DMS 273 treated with DMSO at 0.1 percent for 48 hours (cell line): ENCODE data around the gene ALDH3A2.

ENCODE experiments used
- DNase-seq: peaks from one replicate; lab custom pipeline; 2025; lab: John Stamatoyannopoulos, UW

ALDH3A2 gene

DNA sequence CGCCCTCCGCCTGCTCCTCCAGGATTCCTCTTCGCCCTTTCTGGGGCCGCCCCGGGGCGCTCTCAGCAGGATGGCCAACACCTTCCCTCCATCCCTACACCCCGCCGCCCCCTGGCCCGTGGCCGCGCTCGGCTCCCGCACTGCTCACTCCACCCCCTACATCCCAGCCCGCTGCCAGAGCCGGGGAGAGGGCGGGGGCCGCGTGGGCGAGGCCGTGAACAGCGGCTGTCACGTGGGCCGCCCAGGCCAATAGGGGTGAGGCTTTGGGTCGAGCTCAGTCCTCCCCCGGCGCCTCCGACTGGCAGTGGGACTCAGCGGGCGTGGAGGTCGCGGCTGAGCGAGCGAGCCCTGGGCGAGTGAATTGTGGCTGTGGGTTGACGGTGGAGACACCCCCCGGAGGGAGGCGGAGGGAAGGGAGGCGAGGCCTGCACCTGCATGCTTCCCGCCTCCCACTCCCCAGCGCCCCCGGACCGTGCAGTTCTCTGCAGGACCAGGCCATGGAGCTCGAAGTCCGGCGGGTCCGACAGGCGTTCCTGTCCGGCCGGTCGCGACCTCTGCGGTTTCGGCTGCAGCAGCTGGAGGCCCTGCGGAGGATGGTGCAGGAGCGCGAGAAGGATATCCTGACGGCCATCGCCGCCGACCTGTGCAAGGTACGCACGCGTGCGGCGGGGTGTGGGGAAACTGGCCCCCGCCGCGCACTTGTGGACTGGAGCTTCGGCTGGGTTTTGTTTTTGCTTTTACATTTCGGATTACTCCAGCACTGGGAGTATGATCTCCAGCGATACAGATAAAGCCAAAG lies at the start of gene ALDH3A2:
ALDH3A2 (plus strand) TSS at position 277 of the 799 bp plus-strand sequence; CDS start at position 498, 221 bp downstream.
- peak; percentile 81 for DNase-seq

GRCh38 chr17:19610311-19610710 lies 38.2 kb upstream of the ALDH3A2 start:
- no peak for DNase-seq

DNA sequence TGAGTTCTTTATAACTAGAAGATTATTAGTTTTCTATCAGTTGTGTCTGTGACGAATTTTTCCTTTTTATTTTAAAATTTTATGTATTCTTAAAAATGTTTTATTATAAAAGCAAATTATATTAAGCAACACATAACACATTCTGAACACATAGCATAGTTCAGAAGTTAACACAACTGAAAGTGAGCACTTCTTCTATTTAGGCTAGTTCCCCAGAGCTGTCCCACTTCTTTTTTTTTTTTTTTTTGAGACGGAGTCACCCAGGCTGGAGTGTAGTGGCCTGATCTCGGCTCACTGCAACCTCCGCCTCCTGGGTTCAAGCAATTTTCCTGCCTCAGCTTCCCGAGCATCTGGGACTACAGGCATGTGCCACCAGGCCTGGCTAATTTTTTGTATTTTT lies 37.7 kb upstream of the ALDH3A2 start:
- DNase-seq: no peak

- no peak for DNase-seq
Measured at GRCh38 chr17:19613979-19614378, 34.6 kb upstream of the ALDH3A2 start.

- no peak for DNase-seq
Measured at GRCh38 chr17:19614900-19615299, 33.7 kb upstream of the ALDH3A2 start.

DNA sequence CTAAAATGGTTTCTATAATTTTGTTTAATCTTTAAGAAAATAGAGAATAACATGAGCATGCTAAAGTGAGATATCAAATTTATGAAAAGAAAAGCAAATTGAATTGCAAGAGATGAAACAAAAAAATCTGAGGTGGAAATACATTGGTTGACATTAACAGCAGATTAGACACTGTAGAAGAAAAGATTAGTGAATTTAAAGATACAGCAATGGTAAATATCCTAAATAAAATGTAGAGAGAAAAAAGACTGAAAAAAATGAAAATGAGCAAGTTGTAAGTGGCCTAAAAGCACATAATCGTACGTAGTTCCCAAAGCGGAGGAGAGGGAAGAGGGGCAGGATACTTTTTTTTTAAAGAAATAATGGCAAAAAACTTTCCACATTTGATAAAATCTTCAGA lies 30.5 kb upstream of the ALDH3A2 start:
- DNase-seq: no peak

DNA sequence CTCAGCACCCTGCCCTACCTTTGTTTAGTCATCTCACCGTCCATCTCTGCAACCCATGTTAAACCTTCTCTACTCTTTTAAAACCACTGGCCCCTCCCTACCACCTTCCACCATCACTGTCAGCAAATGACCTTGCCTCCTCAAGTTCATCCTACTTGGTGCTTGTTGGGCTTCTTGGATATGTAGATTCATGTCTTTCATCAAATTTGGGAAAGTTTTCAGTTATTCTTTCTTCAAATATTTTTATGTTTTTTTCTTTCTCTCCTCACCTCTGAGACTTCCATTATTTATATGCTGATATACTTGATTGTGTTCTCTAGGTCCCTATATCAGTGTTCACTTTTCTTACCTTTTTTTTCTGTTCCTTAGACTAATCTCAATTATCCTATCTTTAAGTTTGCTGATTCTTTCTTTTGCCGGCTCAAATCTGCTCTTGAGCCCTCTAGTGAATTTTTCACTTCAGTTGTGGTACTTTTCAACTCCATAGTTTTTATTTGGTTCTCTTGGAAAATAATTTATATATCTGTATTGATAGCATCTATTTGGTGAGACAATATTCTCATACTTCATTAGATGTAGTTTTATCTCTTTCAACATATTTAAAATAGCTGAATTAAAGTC lies 28.7 kb upstream of the ALDH3A2 start:
- DNase-seq: no peak

GRCh38 chr17:19621697-19622096 lies 26.9 kb upstream of the ALDH3A2 start:
- DNase-seq: no peak

DNA sequence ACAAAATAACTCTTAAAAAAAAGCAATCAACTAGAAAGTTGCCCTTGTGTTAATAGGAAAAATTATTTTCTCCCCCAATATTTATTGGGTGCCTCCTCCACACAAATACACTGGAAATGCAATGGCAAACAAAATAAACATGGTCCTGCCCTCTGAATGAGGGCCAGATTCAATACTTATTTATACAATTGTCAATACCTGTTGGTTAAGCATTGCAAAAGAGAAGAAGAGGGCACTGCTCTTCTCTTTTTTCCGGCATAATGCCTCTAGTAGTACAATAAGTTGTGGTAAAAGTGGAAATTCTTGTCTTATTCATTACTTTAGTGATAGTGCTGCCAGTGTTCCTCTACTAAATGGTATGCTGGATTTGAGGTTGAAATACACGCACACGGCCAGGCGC lies 22.5 kb upstream of the ALDH3A2 start:
- DNase-seq: no peak

DNA sequence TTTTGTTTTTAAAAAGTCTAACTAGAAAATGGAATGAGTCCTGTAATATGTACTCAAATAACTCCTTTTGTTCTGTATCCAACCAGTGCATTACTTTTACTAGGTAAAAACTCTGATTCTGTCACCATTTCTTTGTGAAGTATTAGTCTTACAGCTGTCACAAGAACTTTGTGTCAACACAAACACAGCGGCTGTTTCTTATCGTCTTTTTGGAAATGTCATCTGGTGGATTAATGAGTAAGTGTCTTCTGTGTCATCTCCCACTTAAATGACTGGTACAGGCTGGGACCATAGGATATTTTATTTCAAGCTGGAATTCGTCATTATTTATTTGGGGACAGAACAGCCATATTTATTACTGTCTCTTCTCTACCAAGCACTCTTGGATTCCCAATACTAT lies 19.1 kb upstream of the ALDH3A2 start:
- DNase-seq: no peak

GRCh38 chr17:19630035-19630434 lies 18.5 kb upstream of the ALDH3A2 start:
- no peak for DNase-seq

DNA sequence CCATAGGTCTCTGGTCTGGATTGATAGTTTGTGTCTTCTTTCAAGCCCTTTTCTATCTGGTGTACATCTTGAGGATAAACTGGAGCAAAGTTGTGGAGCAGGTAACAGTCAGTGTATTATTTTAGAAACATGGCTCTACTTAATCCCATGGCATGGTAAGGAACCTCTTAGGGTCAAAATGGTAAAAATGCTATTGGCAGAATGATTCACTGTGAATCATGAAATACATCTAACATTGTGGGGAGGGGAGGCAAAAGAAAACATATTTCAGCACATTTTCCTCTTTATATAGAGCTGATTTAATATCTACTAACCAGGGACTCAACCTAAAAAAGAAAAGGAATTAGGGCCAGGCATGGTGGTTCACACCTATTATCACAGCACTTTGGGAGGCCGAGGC lies 17.9 kb upstream of the ALDH3A2 start:
- DNase-seq: no peak

GRCh38 chr17:19631905-19632304 lies 16.6 kb upstream of the ALDH3A2 start:
- no peak for DNase-seq

DNA sequence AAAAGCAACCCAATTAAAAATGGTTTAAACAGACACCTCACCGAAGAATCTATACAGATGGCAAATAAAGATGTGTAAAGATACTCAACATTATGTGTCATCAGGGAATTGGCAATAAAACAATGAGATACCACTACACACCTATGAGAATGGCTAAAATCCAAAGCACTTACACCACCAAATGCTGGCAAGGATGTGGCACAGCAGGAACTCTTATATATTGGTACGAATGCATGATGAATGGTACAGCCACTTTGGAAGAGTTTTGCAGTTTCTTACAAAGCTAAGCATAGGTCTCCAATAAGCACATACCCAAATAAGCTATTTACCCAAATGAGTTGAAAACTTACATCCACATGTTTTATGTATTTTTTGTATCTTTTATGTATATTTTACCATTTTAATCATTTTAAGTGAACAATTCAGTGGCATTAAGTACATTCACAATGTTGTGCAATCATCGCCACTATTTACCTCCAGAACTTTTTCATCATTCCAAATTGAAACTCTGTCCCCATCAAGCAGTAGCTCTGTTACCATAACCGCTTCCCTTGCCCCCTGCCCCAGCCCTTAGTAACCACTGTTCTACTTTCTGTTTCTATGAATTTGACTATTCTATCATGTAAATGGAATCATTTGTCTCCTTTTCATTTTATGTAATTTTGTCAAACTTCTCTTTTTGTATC lies 6.7 kb upstream of the ALDH3A2 start:
- no peak for DNase-seq

- no peak for DNase-seq
Measured at GRCh38 chr17:19642373-19642893, 6.1 kb upstream of the ALDH3A2 start.

DNA sequence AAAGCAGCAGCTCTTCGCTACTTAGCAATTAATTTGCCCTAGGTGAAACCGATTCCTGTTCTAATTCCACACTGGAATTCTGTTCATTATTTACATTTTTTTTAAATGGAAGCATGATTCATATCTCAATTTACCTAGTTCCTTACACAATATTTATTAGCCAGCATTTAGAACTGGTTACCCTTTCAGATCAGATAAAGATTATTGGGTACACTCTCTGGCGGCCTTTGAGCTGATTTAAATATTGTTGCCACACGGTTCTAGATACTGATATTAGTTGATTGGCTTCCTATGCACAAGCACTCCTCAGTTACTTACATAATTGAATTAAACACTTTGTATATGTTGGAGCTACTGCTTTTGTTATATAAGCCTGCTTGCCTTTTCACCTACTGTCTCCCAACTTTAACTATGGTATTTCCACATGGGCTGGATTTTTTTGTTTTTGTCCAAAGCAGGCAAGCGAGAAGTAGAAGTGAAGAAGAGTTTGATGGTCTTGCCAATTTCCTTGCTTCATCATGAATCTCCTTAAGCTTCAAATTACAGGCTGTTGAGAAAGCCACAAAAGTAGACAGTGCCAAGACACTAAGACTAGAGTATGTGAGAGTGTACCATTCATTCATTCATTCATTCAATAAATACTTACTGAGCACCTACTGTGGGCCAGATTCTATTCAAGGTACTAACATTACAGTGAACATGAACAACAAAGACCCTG lies 3.9 kb upstream of the ALDH3A2 start:
- no peak for DNase-seq

GRCh38 chr17:19645734-19646201 lies 2.8 kb upstream of the ALDH3A2 start:
- no peak for DNase-seq

DNA sequence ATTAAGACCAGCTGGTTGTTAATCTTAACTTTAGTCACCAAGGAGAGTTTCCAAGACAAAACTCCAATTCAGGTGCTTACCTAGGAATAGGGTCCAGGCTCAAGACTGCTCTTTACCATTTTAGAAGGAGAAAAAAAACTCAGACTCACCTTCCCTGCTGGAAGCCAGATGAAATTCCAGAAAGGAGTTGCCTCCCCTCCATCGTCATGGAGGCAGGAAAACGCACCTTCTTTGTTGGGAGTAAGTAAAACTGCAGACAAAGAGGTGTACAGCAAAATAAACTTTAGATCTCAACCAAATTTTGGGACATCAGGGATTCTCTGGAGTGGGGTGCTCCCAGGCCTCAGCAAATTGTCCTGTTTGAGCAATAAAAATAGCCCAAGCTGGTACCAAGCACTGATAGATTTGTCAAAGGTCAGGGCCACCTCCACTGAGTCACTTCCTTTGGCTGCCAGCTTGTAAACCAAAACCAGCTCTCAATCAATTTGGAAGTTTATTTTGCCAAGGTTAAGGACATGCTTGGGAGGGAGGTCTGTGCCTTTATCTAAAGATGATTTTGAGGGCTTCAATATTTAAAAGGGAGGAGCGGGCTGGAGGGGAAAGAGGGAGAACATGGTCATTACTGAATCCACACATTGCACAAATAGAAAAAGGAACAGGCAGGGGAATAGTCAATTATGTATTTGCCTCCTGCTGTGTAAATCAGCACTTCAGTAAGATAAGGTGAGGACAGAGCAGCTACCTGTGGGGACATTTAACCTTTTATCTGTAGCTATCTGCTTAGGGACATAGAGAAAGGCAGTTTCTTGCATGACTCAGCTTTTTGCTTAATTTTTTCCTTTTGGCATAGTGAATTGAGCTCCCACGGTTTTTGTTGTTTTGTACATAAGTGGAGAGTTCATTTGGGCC lies 1.5 kb upstream of the ALDH3A2 start:
- no peak for DNase-seq

- DNase-seq: peak; percentile 25
Measured at GRCh38 chr17:19647697-19648474, 665 bp upstream of the ALDH3A2 start.

DNA sequence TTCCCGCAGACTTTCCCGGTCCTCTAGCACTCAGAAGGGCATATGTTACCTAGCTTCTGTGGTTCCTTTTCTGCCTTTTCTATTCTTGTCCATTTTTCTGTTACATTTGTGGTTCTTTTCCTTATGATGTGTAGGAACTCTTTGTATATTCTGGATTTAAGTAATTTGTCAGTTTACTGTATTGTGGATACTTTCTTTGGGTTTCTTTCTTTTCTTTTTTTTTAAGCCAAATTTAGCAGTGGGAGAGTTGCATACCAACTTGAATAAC lies 657 bp downstream of the ALDH3A2 start:
- DNase-seq: no peak
